Calu3 (cell line): ENCODE measurements around the gene KCTD4. TPM values are rescaled to one million over a fixed set of nuclear protein-coding genes. Genes with fewer than 3 reads are reported as not detected.

ENCODE experiments used
- BruUV-seq: library from RNA; stranded (reverse); fragments of 400-500 nt; replicated peaks from 2 replicates; lab custom pipeline; 2021; lab: Mats Ljungman, UMichigan
- CTCF ChIA-PET: fragments of 300-600 bp; sonication (Branson Sonifier 250); formaldehyde crosslinking; loops from one replicate; lab custom pipeline; 2022; ENCODE audit warnings: antibody characterized with exemption; lab: Charles Lee
- DNase-seq: peaks from one replicate; pipeline ENCODE4 v3.0.0; 2022
- H3K27ac Mint-ChIP-seq: one replicate; pipeline ENCODE4 v1.8.0; 2022; ENCODE audit warnings: mixed read lengths; ENCODE audit not compliant: unreplicated experiment
- H3K27me3 Mint-ChIP-seq: one replicate; pipeline ENCODE4 v1.8.0; 2022; ENCODE audit warnings: mixed read lengths; ENCODE audit not compliant: unreplicated experiment
- H3K36me3 Mint-ChIP-seq: one replicate; pipeline ENCODE4 v1.8.0; 2022; ENCODE audit warnings: mild to moderate bottlenecking, moderate library complexity, mixed read lengths; ENCODE audit not compliant: insufficient read depth, unreplicated experiment
- H3K4me1 Mint-ChIP-seq: one replicate; pipeline ENCODE4 v1.8.0; 2022; ENCODE audit warnings: mild to moderate bottlenecking, low read depth, mixed read lengths; ENCODE audit not compliant: unreplicated experiment
- H3K4me3 Mint-ChIP-seq: one replicate; pipeline ENCODE4 v1.8.0; 2022; ENCODE audit warnings: mild to moderate bottlenecking, low read depth, moderate library complexity, mixed read lengths; ENCODE audit not compliant: unreplicated experiment
- H3K9me3 Mint-ChIP-seq: one replicate; pipeline ENCODE4 v1.8.0; 2022; ENCODE audit warnings: low read depth, mixed read lengths; ENCODE audit not compliant: unreplicated experiment
- CTCF ChIP-seq: fragments of 200-600 bp; IDR thresholded peaks from one replicate; pipeline ENCODE4 v1.8.0; 2022; ENCODE audit warnings: antibody characterized with exemption; ENCODE audit not compliant: unreplicated experiment
- intact Hi-C: fragments of 100-400 bp; cut with micrococcal nuclease; formaldehyde crosslinking; loops from one replicate; pipeline ENCODE4 v1.10.0; 2022; ENCODE audit not compliant: unreplicated experiment
- total RNA-seq: library from RNA; stranded (reverse); gene quantifications from 2 replicates; pipeline ENCODE4 v1.2.3, GENCODE V29; 2022

KCTD4 gene
- total RNA-seq, 1 experiment from 2014 or later: not detected

- TF ChIP-seq CTCF: no peak
- Mint-ChIP-seq H3K27me3 (no peaks in the 10 kb centered on the region), H3K4me1 (peaks cover 10% of the 10 kb centered on the region), H3K4me3 (no peak overlapping the region), H3K36me3 (no peaks in the 10 kb centered on the region), H3K9me3 (no peaks in the 10 kb centered on the region), H3K27ac (peak overlapping the region; percentile 17)
- intact Hi-C loops: no loop called here
- DNase-seq: no peak
- CTCF ChIA-PET: interaction anchor here (0.7 kb wide), 1 partner anchor 69 kb away, joined by 3 read pairs; no protein-coding TSS in a partner anchor
- BruUV-seq: no TSS peak
These were observed 30.9 kb upstream of the KCTD4 start for GRCh38 chr13:45231722-45232121.

- no TSS peak for BruUV-seq
- intact Hi-C loops: no loop called here
- Mint-ChIP-seq H3K4me3 (no peak overlapping the region), H3K4me1 (peaks cover 6% of the 10 kb centered on the region), H3K27ac (peak overlapping the region; percentile 17), H3K36me3 (no peaks in the 10 kb centered on the region), H3K9me3 (no peaks in the 10 kb centered on the region), H3K27me3 (no peaks in the 10 kb centered on the region)
- CTCF ChIA-PET: interaction anchor here (0.7 kb wide), 1 partner anchor 69 kb away, joined by 3 read pairs; no protein-coding TSS in a partner anchor
- no peak for DNase-seq
- TF ChIP-seq CTCF: no peak
These were observed 30.5 kb upstream of the KCTD4 start for GRCh38 chr13:45231305-45231704.

GRCh38 chr13:45229172-45229571 lies 28.3 kb upstream of the KCTD4 start:
- Mint-ChIP-seq H3K27me3 (no peaks in the 10 kb centered on the region), H3K4me1 (no peaks in the 10 kb centered on the region), H3K36me3 (no peaks in the 10 kb centered on the region), H3K9me3 (no peaks in the 10 kb centered on the region), H3K4me3 (no peak overlapping the region), H3K27ac (no peak overlapping the region)
- DNase-seq: no peak
- BruUV-seq: no TSS peak
- intact Hi-C loops: no loop called here
- TF ChIP-seq CTCF: no peak
- CTCF ChIA-PET: no interaction called here

- no peak for DNase-seq
- Mint-ChIP-seq H3K4me1 (no peaks in the 10 kb centered on the region), H3K27ac (no peak overlapping the region), H3K27me3 (no peaks in the 10 kb centered on the region), H3K4me3 (no peak overlapping the region), H3K9me3 (no peaks in the 10 kb centered on the region), H3K36me3 (no peaks in the 10 kb centered on the region)
- no peak for TF ChIP-seq CTCF
- CTCF ChIA-PET: interaction anchor here (0.8 kb wide), 1 partner anchor 13 kb away, joined by 3 read pairs; no protein-coding TSS in a partner anchor
- BruUV-seq: no TSS peak
- intact Hi-C loops: no loop called here
These were observed 27.2 kb upstream of the KCTD4 start for GRCh38 chr13:45228002-45228401.
